GM12878 (cell line): ENCODE data around the gene PLA2G5. TPM values are rescaled to one million over a fixed set of nuclear protein-coding genes. Genes with fewer than 3 reads are reported as not detected.
"Not testable (repeated sequence)": the region's sequence is repeated elsewhere in the genome, so short reads cannot be mapped to it uniquely, and the experiment has no call there.

Experiments
- ATAC-seq: fragments of 200-7000 bp; cut with Tn5 transposase; 3 replicates; pipeline ENCODE4 v1.9.1; 2020; ENCODE audit warnings: mild to moderate bottlenecking, moderate library complexity
- BruUV-seq: library from RNA; stranded (reverse); fragments of 400-500 nt; replicated peaks from 2 replicates; lab custom pipeline; 2021; lab: Mats Ljungman, UMichigan
- CTCF ChIA-PET: fragments of 300-600 bp; sonication (Branson Sonifier 250); formaldehyde crosslinking; extraction: SDS; loops from one replicate; lab custom pipeline; 2021; ENCODE audit warnings: inconsistent platforms; lab: Yijun Ruan, JAX
- POLR2A ChIA-PET: fragments of 350-600 bp; formaldehyde crosslinking; extraction: SDS; loops from one replicate; lab custom pipeline; 2021; ENCODE audit warnings: inconsistent platforms; lab: Charles Lee
- RAD21 ChIA-PET: fragments of 300-600 bp; sonication (Branson Sonifier 250); formaldehyde crosslinking; loops from one replicate; lab custom pipeline; 2023; ENCODE audit warnings: antibody characterized with exemption; ENCODE audit not compliant: unreplicated experiment; lab: Charles Lee
- SMC1A ChIA-PET: fragments of 300-600 bp; sonication (Branson Sonifier 250); formaldehyde crosslinking; loops from one replicate; lab custom pipeline; 2023; ENCODE audit not compliant: unreplicated experiment, uncharacterized antibody; lab: Charles Lee
- DNase-seq: peaks from one replicate; pipeline ENCODE4 v3.0.0-alpha.2; 2011; ENCODE audit warnings: low read depth, low spot score
- FAIRE-seq: peaks from 3 replicates; lab custom pipeline; 2011; peaks lifted over from hg19 to GRCh38; lab: Jason Lieb, UNC
- H2AFZ ChIP-seq: 2 replicates; pipeline ENCODE4 v1.6.0; 2011; ENCODE audit warnings: low read depth, low read length, control low read depth; ENCODE audit not compliant: control insufficient read depth
- H3K27ac ChIP-seq: 2 replicates; pipeline ENCODE4 v1.5.1; 2011; ENCODE audit warnings: control low read depth; ENCODE audit not compliant: control insufficient read depth, insufficient read depth
- H3K27me3 ChIP-seq, 2 experiments: replicated peaks in 1 of 2; 2 replicates each; pipeline versions ENCODE4 v1.6.0 to v1.6.1; 2011; ENCODE audit warnings: low read length in 1 of 2; ENCODE audit not compliant: control insufficient read depth in 2 of 2, insufficient read depth in 2 of 2
- H3K36me3 ChIP-seq, 2 experiments: 2 replicates each; pipeline ENCODE4 v1.5.1; 2011; ENCODE audit warnings: low read length in 1 of 2; ENCODE audit not compliant: control insufficient read depth in 2 of 2, insufficient read depth in 2 of 2
- H3K4me1 ChIP-seq: 2 replicates; pipeline ENCODE4 v1.6.1; 2011; ENCODE audit warnings: mild to moderate bottlenecking, low read length, moderate library complexity, mixed read lengths; ENCODE audit not compliant: control insufficient read depth, insufficient read depth
- H3K4me2 ChIP-seq: 2 replicates; pipeline ENCODE4 v1.6.0; 2011; ENCODE audit warnings: control low read depth; ENCODE audit not compliant: control insufficient read depth, insufficient read depth
- H3K4me3 ChIP-seq: fragments of 200-600 bp; sonication (generic); 2 replicates; pipeline ENCODE4 v1.5.1; 2016
- H3K79me2 ChIP-seq: 2 replicates; pipeline ENCODE4 v1.6.0; 2011; ENCODE audit warnings: low read length; ENCODE audit not compliant: control insufficient read depth, insufficient read depth
- H3K9ac ChIP-seq: 2 replicates; pipeline ENCODE4 v1.8.0; 2011; ENCODE audit warnings: low read length, control low read depth, mixed read lengths; ENCODE audit not compliant: control insufficient read depth, insufficient read depth
- H3K9me3 ChIP-seq: replicated peaks from 3 replicates; pipeline ENCODE4 v1.5.1; 2011; ENCODE audit warnings: mild to moderate bottlenecking, low read length; ENCODE audit not compliant: control insufficient read depth, insufficient read depth
- H4K20me1 ChIP-seq: 2 replicates; pipeline ENCODE4 v1.6.0; 2011; ENCODE audit not compliant: control insufficient read depth, insufficient read depth
- WGBS: methylation state at CpG from one replicate; pipeline ENCODE4 v1.1.6; 2016; ENCODE audit warnings: low lambda C conversion rate; ENCODE audit not compliant: insufficient replicate concordance, insufficient coverage; ENCODE audit errors: missing lambda C conversion rate; 5-methylcytosine and 5-hydroxymethylcytosine counted together
- in situ Hi-C: fragments of 300-500 bp; cut with MboI; formaldehyde crosslinking; loops from 9 replicates; pipeline ENCODE4 v1.14.3; 2018; ENCODE audit warnings: mixed read lengths
- intact Hi-C: fragments of 100-400 bp; cut with micrococcal nuclease; formaldehyde crosslinking; loops from one replicate; pipeline ENCODE4 v1.14.2; 2022; ENCODE audit not compliant: unreplicated experiment
- polyA plus RNA-seq, 11 experiments: library from polyadenylated mRNA; depleted of rRNA in 4 of 11; unstranded in 6 of 11; stranded (reverse) in 5 of 11; fragments of >200 nt; fragmentation: Nextera tagmentation in 4 of 11; fragmentation: Illumina TruSeq in 1 of 11; extraction: Ambion mirVana in 4 of 11; extraction: Trizol in 1 of 11; gene quantifications; 1 replicate in 1 of 11; 2 replicates in 10 of 11; pipeline versions ENCODE4 v1.2.1 to v1.2.3, GENCODE V29; 2011 to 2016; ENCODE audit warnings: inconsistent platforms in 2 of 11, missing spikeins in 2 of 11, low read depth in 1 of 11
- total RNA-seq, 4 experiments: library from RNA; depleted of rRNA in 3 of 4; stranded (reverse); fragments of >200 nt in 3 of 4; fragmentation: Illumina TruSeq in 1 of 4; extraction: Trizol in 1 of 4; gene quantifications; 2 replicates each; pipeline versions ENCODE4 v1.2.1 to v1.2.3, GENCODE V29; 2013 to 2021
- TF ChIP-seq, protein P1 (sequence below): fragments of 450-650 bp; formaldehyde crosslinking; IDR thresholded peaks from 2 replicates; pipeline ENCODE4 v1.4.0; 2020; ENCODE audit warnings: mild to moderate bottlenecking, moderate library complexity

PLA2G5 gene
- total and polyA plus RNA-seq, 10 of the 15 experiments (the other 5 are each of a cell fraction or from before 2014, with no cell fraction given), result 0.10 to 0.19 (median 0.17) TPM; not detected in 7

DNA sequence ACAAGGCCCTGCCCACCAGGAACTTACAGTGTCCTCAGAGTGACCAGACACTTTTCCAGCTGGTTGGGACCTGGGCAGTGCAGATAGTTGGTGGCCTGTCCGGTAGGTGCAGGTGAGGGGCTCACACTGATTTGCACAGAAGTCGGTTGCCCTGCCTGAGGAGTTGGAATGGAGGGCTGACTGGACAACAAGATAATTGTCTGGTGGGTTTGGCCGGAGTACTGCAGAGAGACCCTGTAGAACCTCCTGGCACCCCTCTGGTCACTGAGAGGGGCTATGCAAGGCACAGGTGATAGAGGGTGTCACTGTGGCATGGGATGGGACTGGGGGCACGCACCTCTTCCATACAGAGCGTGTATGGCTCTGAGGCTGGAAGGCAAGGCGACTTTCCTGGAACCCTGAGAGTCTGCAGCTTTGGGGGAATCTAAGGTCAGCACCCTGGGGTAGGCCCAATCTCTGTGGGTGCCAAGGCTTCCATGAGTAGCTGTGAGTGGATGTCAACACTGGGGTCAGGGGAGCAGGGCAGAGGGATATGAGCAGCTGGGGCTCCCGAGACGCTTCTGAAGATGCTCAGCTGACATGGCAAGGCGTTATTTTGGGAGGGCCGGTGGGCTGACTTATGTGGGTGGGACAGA is 56.9 kb downstream of the PLA2G5 start (continued):
- TF ChIP-seq, protein P1, sequence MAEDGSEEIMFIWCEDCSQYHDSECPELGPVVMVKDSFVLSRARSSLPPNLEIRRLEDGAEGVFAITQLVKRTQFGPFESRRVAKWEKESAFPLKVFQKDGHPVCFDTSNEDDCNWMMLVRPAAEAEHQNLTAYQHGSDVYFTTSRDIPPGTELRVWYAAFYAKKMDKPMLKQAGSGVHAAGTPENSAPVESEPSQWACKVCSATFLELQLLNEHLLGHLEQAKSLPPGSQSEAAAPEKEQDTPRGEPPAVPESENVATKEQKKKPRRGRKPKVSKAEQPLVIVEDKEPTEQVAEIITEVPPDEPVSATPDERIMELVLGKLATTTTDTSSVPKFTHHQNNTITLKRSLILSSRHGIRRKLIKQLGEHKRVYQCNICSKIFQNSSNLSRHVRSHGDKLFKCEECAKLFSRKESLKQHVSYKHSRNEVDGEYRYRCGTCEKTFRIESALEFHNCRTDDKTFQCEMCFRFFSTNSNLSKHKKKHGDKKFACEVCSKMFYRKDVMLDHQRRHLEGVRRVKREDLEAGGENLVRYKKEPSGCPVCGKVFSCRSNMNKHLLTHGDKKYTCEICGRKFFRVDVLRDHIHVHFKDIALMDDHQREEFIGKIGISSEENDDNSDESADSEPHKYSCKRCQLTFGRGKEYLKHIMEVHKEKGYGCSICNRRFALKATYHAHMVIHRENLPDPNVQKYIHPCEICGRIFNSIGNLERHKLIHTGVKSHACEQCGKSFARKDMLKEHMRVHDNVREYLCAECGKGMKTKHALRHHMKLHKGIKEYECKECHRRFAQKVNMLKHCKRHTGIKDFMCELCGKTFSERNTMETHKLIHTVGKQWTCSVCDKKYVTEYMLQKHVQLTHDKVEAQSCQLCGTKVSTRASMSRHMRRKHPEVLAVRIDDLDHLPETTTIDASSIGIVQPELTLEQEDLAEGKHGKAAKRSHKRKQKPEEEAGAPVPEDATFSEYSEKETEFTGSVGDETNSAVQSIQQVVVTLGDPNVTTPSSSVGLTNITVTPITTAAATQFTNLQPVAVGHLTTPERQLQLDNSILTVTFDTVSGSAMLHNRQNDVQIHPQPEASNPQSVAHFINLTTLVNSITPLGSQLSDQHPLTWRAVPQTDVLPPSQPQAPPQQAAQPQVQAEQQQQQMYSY (CRISPR knock-in tag), result no peak

DNA sequence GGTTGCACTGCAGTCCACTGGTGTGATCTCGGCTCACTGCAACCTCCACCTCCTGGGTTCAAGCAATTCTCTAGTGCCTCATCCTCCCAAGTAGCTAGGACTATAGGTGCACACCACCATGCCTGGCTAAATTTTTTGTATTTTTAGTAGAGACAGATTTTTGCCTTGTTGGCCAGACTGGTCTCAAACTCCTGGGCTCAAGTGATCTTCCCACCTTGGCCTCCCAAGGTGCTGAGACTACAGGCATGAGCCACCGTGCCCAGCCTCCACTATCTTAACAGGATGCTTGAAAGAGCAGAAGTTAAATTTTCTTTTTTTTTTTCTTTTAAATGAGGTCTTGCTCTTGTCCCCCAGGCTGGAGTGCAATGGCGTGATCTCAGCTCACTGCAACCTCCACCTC is 60.5 kb downstream of the PLA2G5 start:
- ATAC-seq, H3K79me2 ChIP-seq, intact Hi-C loops: not testable (repeated sequence)

More for the DNA sequence above, 60.5 kb downstream of the PLA2G5 start:
- FAIRE-seq, H4K20me1 ChIP-seq, H3K9me3 ChIP-seq, H3K9ac ChIP-seq, BruUV-seq, H3K27me3 ChIP-seq, H2AFZ ChIP-seq, DNase-seq, H3K27ac ChIP-seq, H3K36me3 ChIP-seq, H3K4me3 ChIP-seq, in situ Hi-C loops, H3K4me2 ChIP-seq, POLR2A ChIA-PET, SMC1A ChIA-PET: not testable (repeated sequence)
- peaks cover 21% of the 10 kb centered on the region for H3K4me1 ChIP-seq
- ChIA-PET CTCF (interaction anchor here (0.6 to 2.7 kb wide), 3 partner anchors 15 to 149 kb away, joined by 3 to 6 read pairs (median 4); no protein-coding TSS in a partner anchor), RAD21 (interaction anchor here (0.7 kb wide), 1 partner anchor 82 kb away, joined by 5 read pairs; no protein-coding TSS in a partner anchor)
- 89% methylated on average over 3 of the region's 3 CpGs for WGBS
